Measurements from ENCODE around the gene ABCA9.

Gene ABCA9

GRCh38 chr17:69061721-69062556, 1.2 kb upstream of the ABCA9 start:
- no peak for TF ChIP-seq POLR2A (IDR thresholded peaks at IDR 0.05; ENCODE audit: low read depth, low read length)

DNA sequence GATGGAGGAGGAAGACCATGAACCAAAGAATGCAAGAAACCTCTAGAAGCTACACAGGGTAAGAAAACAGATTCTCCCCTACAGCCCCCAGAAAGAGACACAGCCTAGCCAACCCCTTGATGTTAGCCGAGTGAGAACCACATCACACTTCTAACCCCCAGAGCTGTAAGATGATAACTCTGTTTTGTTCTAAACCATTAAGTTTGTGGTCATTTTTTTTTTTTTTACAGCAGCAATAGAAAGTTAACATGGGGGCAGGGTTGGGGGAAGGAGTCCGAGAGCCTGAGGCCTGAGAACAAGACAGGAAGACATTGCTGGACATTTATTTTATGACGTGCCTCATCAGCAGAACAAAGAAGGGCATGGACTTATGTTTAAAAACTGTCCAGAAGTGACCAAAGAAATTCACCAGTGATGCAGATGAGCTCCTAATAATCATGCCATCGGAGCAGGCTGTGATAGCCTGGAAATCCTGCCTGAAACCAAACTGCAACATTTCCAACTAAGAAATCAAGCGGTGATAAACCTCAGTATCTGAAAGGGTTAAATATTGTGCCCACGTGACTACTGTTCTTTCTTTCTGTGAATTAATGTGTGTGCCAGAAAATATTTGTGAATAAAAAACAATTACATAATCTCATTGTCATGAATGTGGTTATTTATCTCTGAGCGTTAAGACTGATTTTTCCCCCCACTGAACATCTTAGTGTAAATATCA, 1.1 kb downstream of the ABCA9 start:
- TF ChIP-seq POLR2A (IDR thresholded peaks at IDR 0.05; ENCODE audit: low read depth, low read length), result no peak
- FAIRE-seq (no peak), DNase-seq (ENCODE audit: insufficient read length, low spot score) (no peak)

More at GRCh38 chr17:69061721-69062556, 1.2 kb upstream of the ABCA9 start:
- no peak for DNase-seq (ENCODE audit: insufficient read length, low spot score)
- no peak for FAIRE-seq

DNA sequence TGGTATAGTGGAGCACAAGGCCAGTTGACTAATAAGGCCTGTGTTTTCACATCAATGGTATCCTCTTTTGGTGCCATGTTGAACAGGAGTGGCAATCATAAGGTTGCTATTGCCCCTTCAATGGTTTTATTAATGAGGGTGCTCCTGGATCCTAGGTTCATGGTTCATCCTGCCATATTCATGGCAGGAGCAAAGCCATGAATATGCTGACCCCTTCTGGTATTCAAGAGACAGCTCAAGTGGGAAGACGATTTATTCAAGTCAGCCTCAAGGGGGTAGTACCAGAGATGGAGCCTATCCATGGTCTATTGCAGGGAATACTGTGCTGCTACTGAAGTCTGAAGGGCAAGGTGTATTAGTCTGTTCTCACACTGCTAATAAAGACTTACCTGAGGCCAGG, 2.6 kb downstream of the ABCA9 start:
- DNase-seq (ENCODE audit: insufficient read length, low spot score), result no peak
- no peak for TF ChIP-seq POLR2A (IDR thresholded peaks at IDR 0.05; ENCODE audit: low read depth, low read length)
- peak; percentile 6 for FAIRE-seq

DNA sequence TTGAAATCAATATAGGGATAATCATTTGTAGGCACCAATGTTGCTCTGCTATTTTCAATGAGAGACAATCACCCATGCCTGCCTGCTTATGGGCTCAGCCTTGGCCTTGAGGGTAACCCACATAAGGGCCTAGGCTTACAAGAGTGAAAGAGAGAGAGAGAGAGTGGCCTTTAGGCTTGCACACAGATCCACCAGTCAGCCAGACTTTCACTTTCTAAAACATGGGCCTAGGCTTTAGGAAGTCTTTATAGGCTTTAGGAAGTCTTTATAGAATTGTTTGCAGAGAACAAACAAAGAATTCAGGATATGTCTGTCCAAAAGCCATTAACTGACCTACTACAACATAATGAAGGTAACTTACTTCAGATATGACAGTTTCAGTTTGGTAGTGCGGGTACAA, 3.4 kb downstream of the ABCA9 start:
- DNase-seq (ENCODE audit: insufficient read length, low spot score) (no peak), FAIRE-seq (no peak)
- TF ChIP-seq POLR2A (IDR thresholded peaks at IDR 0.05; ENCODE audit: low read depth, low read length), result no peak

DNA sequence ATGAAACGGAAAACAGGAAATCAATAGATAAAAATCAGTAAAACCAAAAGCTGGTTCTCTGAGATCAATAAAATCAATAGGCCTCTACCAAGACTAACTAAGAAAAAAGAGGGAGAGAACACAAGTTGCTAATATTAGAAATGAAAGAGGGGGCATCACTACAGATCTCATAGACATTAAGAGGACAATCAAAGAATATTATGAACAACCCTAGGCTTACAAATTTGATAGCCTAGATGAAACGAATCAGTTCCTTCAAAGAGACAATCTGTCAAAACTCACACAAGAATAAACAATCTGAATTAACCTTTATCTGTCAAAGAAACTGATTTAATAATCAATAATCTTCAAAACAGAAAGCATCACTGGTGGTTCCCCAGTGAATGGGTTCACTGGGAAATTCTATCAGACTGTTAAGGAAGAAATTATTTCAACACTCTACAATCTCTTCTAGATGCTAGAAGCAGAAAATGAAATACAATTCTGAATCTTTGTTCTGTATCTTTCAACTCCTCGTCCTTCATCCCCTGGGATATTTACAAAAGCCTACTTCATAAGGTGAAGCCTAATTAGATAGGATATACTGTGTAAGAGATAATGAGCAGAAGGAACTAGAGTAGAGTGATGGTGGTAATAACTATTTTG, 4.4 kb downstream of the ABCA9 start:
- no peak for DNase-seq (ENCODE audit: insufficient read length, low spot score)
- no peak for TF ChIP-seq POLR2A (IDR thresholded peaks at IDR 0.05; ENCODE audit: low read depth, low read length)
- FAIRE-seq, result no peak

GRCh38 chr17:69055334-69055733, 5.4 kb downstream of the ABCA9 start:
- no peak for DNase-seq (ENCODE audit: insufficient read length, low spot score)
- no peak for TF ChIP-seq POLR2A (IDR thresholded peaks at IDR 0.05; ENCODE audit: low read depth, low read length)
- FAIRE-seq, result no peak

GRCh38 chr17:69050999-69051775, 9.5 kb downstream of the ABCA9 start:
- FAIRE-seq (no peak), DNase-seq (ENCODE audit: insufficient read length, low spot score) (no peak)
- TF ChIP-seq POLR2A (IDR thresholded peaks at IDR 0.05; ENCODE audit: low read depth, low read length), result no peak

- TF ChIP-seq POLR2A (IDR thresholded peaks at IDR 0.05; ENCODE audit: low read depth, low read length), result no peak
- FAIRE-seq, result no peak
- no peak for DNase-seq (ENCODE audit: insufficient read length, low spot score)
Observed at GRCh38 chr17:69048634-69049033, 12.1 kb downstream of the ABCA9 start.

- no peak for TF ChIP-seq POLR2A (IDR thresholded peaks at IDR 0.05; ENCODE audit: low read depth, low read length)
- no peak for DNase-seq (ENCODE audit: insufficient read length, low spot score)
- peak; percentile 20 for FAIRE-seq
Observed at GRCh38 chr17:69047368-69048263, 13.1 kb downstream of the ABCA9 start.

DNA sequence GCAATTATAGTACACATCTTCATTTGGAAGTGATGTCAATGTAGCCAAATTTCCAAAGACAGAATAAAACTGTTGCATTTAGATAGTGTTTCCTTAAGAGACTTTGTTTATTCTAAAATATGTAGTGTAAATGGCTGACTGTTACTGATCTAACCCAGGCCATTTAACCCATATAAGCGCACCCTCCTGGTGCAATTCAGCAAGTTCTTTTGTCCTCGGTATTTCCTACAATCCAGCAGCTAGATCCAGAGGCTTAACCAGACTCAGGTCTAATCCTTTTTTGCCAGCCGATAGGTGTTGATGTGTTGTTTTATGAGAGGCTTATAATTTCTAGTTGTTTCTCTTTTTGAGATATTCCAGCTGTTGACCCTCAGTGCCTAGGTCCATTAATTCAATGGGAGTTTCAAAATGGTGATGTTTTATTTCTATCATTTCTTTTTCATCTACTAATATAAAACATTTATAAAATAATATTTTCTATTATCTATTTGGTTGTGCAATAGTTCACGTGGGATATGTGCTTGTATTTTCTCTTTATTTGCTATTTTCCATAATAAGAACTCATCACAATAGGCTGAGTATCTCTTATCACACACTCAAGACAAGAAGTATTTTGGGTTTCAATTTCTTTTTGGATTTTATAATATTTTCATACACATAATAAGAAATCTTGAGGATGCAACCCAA, 14.5 kb downstream of the ABCA9 start:
- DNase-seq (ENCODE audit: insufficient read length, low spot score) (no peak), FAIRE-seq (no peak)
- no peak for TF ChIP-seq POLR2A (IDR thresholded peaks at IDR 0.05; ENCODE audit: low read depth, low read length)

- no peak for DNase-seq (ENCODE audit: insufficient read length, low spot score)
- no peak for FAIRE-seq
- no peak for TF ChIP-seq POLR2A (IDR thresholded peaks at IDR 0.05; ENCODE audit: low read depth, low read length)
Observed at GRCh38 chr17:69045646-69046045, 15.1 kb downstream of the ABCA9 start.

DNA sequence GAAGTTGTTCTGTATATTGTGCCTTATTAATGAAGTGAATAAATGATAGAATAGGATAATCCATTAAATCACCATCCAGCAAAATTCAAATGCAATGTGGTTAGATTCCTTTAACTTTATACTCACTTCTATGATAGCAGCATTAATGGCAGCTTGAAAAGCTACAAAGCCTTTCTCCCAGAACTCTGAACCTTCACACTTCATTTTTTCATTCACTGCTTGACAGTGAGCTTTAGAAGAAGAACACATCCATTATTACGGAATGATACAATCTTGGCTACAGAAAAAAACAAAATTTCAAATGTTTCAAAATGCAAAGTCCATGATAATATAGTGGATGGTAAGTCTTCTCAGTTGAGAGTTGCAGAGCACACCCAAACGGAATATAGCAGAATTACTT, 16.4 kb downstream of the ABCA9 start:
- TF ChIP-seq POLR2A (IDR thresholded peaks at IDR 0.05; ENCODE audit: low read depth, low read length), result no peak
- FAIRE-seq (no peak), DNase-seq (ENCODE audit: insufficient read length, low spot score) (no peak)

Data from H54 (cell line).